NAMALWA (cell line): ENCODE data around the gene PDE7B.

Source experiments
- DNase-seq: peaks from one replicate; pipeline ENCODE4 v3.0.0-alpha.2; 2015; ENCODE audit warnings: low spot score

The PDE7B gene

GRCh38 chr6:136031982-136032381 is 180.5 kb downstream of the PDE7B start:
- DNase-seq: peak; percentile 50

GRCh38 chr6:136033416-136033815 is 181.9 kb downstream of the PDE7B start:
- DNase-seq: no peak

- DNase-seq: peak; percentile 6
Observed at GRCh38 chr6:136034422-136034821, 182.9 kb downstream of the PDE7B start.

- no peak for DNase-seq
Observed at GRCh38 chr6:136035378-136036070, 184.0 kb downstream of the PDE7B start.

GRCh38 chr6:136036071-136036380 is 184.5 kb downstream of the PDE7B start:
- no peak for DNase-seq

GRCh38 chr6:136036601-136037000 is 185.1 kb downstream of the PDE7B start:
- DNase-seq: no peak

GRCh38 chr6:136037242-136037875 is 185.9 kb downstream of the PDE7B start:
- DNase-seq: no peak

GRCh38 chr6:136037876-136038460 is 186.5 kb downstream of the PDE7B start:
- DNase-seq: no peak

- no peak for DNase-seq
Observed at GRCh38 chr6:136038531-136038930, 187.0 kb downstream of the PDE7B start.

GRCh38 chr6:136039185-136039584 is 187.7 kb downstream of the PDE7B start:
- no peak for DNase-seq

GRCh38 chr6:136050475-136050874 is 199.0 kb downstream of the PDE7B start:
- no peak for DNase-seq

GRCh38 chr6:136051140-136051775 is 199.8 kb downstream of the PDE7B start:
- DNase-seq: no peak

- no peak for DNase-seq
Observed at GRCh38 chr6:136052031-136052430, 200.5 kb downstream of the PDE7B start.

GRCh38 chr6:136058852-136059251 is 207.4 kb downstream of the PDE7B start:
- DNase-seq: no peak

- no peak for DNase-seq
Observed at GRCh38 chr6:136059308-136059707, 207.8 kb downstream of the PDE7B start.

- no peak for DNase-seq
Observed at GRCh38 chr6:136060052-136060451, 208.6 kb downstream of the PDE7B start.

GRCh38 chr6:136060759-136061158 is 209.3 kb downstream of the PDE7B start:
- no peak for DNase-seq

GRCh38 chr6:136061701-136062100 is 210.2 kb downstream of the PDE7B start:
- no peak for DNase-seq

GRCh38 chr6:136063096-136063495 is 211.6 kb downstream of the PDE7B start:
- DNase-seq: no peak

- DNase-seq: no peak
Observed at GRCh38 chr6:136066005-136066404, 214.5 kb downstream of the PDE7B start.

GRCh38 chr6:136067731-136068341 is 216.3 kb downstream of the PDE7B start:
- no peak for DNase-seq

- no peak for DNase-seq
Observed at GRCh38 chr6:136069119-136069518, 217.6 kb downstream of the PDE7B start.

GRCh38 chr6:136070815-136071214 is 219.3 kb downstream of the PDE7B start:
- no peak for DNase-seq
